Endothelial cell of umbilical vein (primary cell): ENCODE results near the gene HAND2. TPM values are rescaled to one million over a fixed set of nuclear protein-coding genes. Genes with fewer than 3 reads are reported as not detected.

Experiments used
- BruUV-seq: library from RNA; stranded (reverse); fragments of 400-500 nt; replicated peaks from 2 replicates; lab custom pipeline; 2021; lab: Mats Ljungman, UMichigan
- CTCF ChIA-PET: fragments of 300-600, 350-600 bp; sonication (Branson Sonifier 250); formaldehyde crosslinking; loops from one replicate; lab custom pipeline; 2021; ENCODE audit warnings: antibody characterized with exemption, inconsistent platforms; lab: Charles Lee
- POLR2A ChIA-PET: fragments of 300-600, 350-600 bp; sonication (Branson Sonifier 250); formaldehyde crosslinking; loops from one replicate; lab custom pipeline; 2021; ENCODE audit warnings: antibody characterized with exemption, inconsistent platforms; lab: Charles Lee
- DNase-seq: peaks from one replicate; pipeline ENCODE4 v3.0.0-alpha.2; 2011; ENCODE audit warnings: low read depth, low spot score
- FAIRE-seq: peaks from 2 replicates; lab custom pipeline; 2011; peaks lifted over from hg19 to GRCh38; lab: Jason Lieb, UNC
- H2AFZ ChIP-seq: 2 replicates; pipeline ENCODE4 v1.6.0; 2012; ENCODE audit warnings: low read depth, low read length, control low read depth, inconsistent platforms
- H3K27ac ChIP-seq: 2 replicates; pipeline ENCODE4 v1.5.1; 2011; ENCODE audit warnings: low read depth, mild to moderate bottlenecking, control low read depth, low read length, moderate library complexity; ENCODE audit not compliant: insufficient read depth
- H3K27me3 ChIP-seq, 2 experiments: 2 replicates each; pipeline versions ENCODE4 v1.6.0 to v1.6.1; 2011; ENCODE audit warnings: low read length in 2 of 2, mixed read lengths in 1 of 2; ENCODE audit not compliant: control insufficient read depth in 2 of 2, insufficient read depth in 2 of 2
- H3K36me3 ChIP-seq, 2 experiments: 2 replicates in 1 of 2; 3 replicates in 1 of 2; pipeline ENCODE4 v1.5.1; 2011; ENCODE audit warnings: low read length in 2 of 2, mild to moderate bottlenecking in 1 of 2, moderate library complexity in 1 of 2; ENCODE audit not compliant: control insufficient read depth in 2 of 2, insufficient read depth in 2 of 2; ENCODE audit errors: extremely low read depth in 1 of 2
- H3K4me1 ChIP-seq: 3 replicates; pipeline ENCODE4 v1.5.1; 2011; ENCODE audit warnings: mild to moderate bottlenecking, low read length; ENCODE audit not compliant: control insufficient read depth, insufficient read depth; ENCODE audit errors: extremely low read depth
- H3K4me2 ChIP-seq: 2 replicates; pipeline ENCODE4 v1.6.1; 2011; ENCODE audit warnings: low read length, control low read depth, mixed read lengths; ENCODE audit not compliant: insufficient read depth
- H3K4me3 ChIP-seq, 3 experiments: fragments of 200-600 bp in 1 of 3; sonication (generic), shearing (Covaris generic) in 1 of 3; replicated peaks in 1 of 3; 2 replicates each; pipeline ENCODE4 v1.5.1; 2011 to 2016; ENCODE audit warnings: control low read depth in 3 of 3, low read length in 3 of 3, mild to moderate bottlenecking in 2 of 3, inconsistent platforms in 1 of 3, low read depth in 1 of 3, moderate library complexity in 1 of 3; ENCODE audit not compliant: insufficient read depth in 1 of 3
- H3K79me2 ChIP-seq: 2 replicates; pipeline ENCODE4 v1.6.0; 2012; ENCODE audit warnings: low read length, inconsistent platforms; ENCODE audit not compliant: control insufficient read depth, insufficient read depth
- H3K9ac ChIP-seq: replicated peaks from 2 replicates; pipeline ENCODE3; 2011; ENCODE audit warnings: low read length, control low read depth; ENCODE audit not compliant: insufficient read depth; ENCODE audit errors: extremely low read depth
- H3K9me1 ChIP-seq: replicated peaks from 3 replicates; pipeline ENCODE4 v1.6.0; 2011; ENCODE audit warnings: mild to moderate bottlenecking, low read length; ENCODE audit not compliant: control insufficient read depth, insufficient read depth; ENCODE audit errors: extremely low read depth
- H3K9me3 ChIP-seq: replicated peaks from 2 replicates; pipeline ENCODE4 v1.5.1; 2012; ENCODE audit warnings: low read length, inconsistent platforms; ENCODE audit not compliant: control insufficient read depth, insufficient read depth
- H4K20me1 ChIP-seq: replicated peaks from 2 replicates; pipeline ENCODE3; 2011; ENCODE audit warnings: mild to moderate bottlenecking, low read length; ENCODE audit not compliant: control insufficient read depth, insufficient read depth; ENCODE audit errors: extremely low read depth
- CTCF ChIP-seq, 2 donors: IDR thresholded peaks; 1 replicate in 1 of 2; 2 replicates in 1 of 2; pipeline ENCODE4 v1.5.1; 2011; ENCODE audit warnings: low read length in 2 of 2, mild to moderate bottlenecking in 2 of 2, moderate library complexity in 2 of 2, control low read depth in 1 of 2, inconsistent platforms in 1 of 2, low read depth in 1 of 2; ENCODE audit not compliant: insufficient read depth in 1 of 2; ENCODE audit errors: extremely low read depth in 1 of 2
- EZH2 ChIP-seq: IDR thresholded peaks from 2 replicates; pipeline ENCODE4 v1.6.1; 2012; ENCODE audit warnings: borderline replicate concordance, low read depth, mild to moderate bottlenecking, moderate library complexity, low read length, inconsistent platforms; ENCODE audit not compliant: severe bottlenecking
- FOS ChIP-seq: IDR thresholded peaks from 2 replicates; pipeline ENCODE4 v1.6.1; 2011; ENCODE audit warnings: mild to moderate bottlenecking, low read length, moderate library complexity, borderline replicate concordance; ENCODE audit not compliant: insufficient read depth
- GATA2 ChIP-seq: IDR thresholded peaks from 2 replicates; pipeline ENCODE4 v1.7.0; 2011; ENCODE audit warnings: low read depth, mild to moderate bottlenecking, moderate library complexity, mixed read lengths, low read length; ENCODE audit not compliant: insufficient read length, insufficient read depth
- JUN ChIP-seq: IDR thresholded peaks from 2 replicates; pipeline ENCODE4 v1.6.1; 2011; ENCODE audit warnings: borderline replicate concordance, low read depth; ENCODE audit not compliant: insufficient read length, insufficient read depth
- MAX ChIP-seq: IDR thresholded peaks from 2 replicates; pipeline ENCODE4 v1.6.1; 2011; ENCODE audit not compliant: insufficient read depth, insufficient read length
- MYC ChIP-seq: IDR thresholded peaks from one replicate; pipeline ENCODE4 v1.6.1; 2011; ENCODE audit warnings: mild to moderate bottlenecking, low read depth, low read length
- POLR2A ChIP-seq: IDR thresholded peaks from 2 replicates; pipeline ENCODE4 v1.6.1; 2012; ENCODE audit warnings: low read depth, mild to moderate bottlenecking, control low read depth, low read length
- POLR2AphosphoS5 ChIP-seq: IDR thresholded peaks from 2 replicates; pipeline ENCODE4 v1.6.1; 2012; ENCODE audit warnings: low read depth, mild to moderate bottlenecking, control low read depth, low read length, moderate library complexity; ENCODE audit not compliant: insufficient read depth
- dilution Hi-C: fragments of 300-500 bp; cut with MboI; formaldehyde crosslinking; loops from one replicate; pipeline ENCODE4 v1.15.0; 2019; ENCODE audit warnings: low sequenced_read_pairs; ENCODE audit not compliant: extremely low pct_ligation_motif_present
- intact Hi-C: fragments of 100-400 bp; cut with micrococcal nuclease; formaldehyde crosslinking; loops from one replicate; pipeline ENCODE4 v1.10.0; 2022
- polyA plus RNA-seq, 4 experiments: library from polyadenylated mRNA; depleted of rRNA in 3 of 4; stranded (reverse) in 3 of 4; unstranded in 1 of 4; fragments of >200 nt; gene quantifications; 2 replicates each; pipeline versions ENCODE4 v1.2.1 to v1.2.3, GENCODE V29; 2011 to 2012; ENCODE audit warnings: missing spikeins in 1 of 4
- total RNA-seq: library from RNA; stranded (reverse); gene quantifications from 2 replicates; pipeline ENCODE4 v1.2.3, GENCODE V29; 2021

HAND2 gene
- total and polyA plus RNA-seq, 2 donors (not counting 3 experiments of a cell fraction or from before 2014, with no cell fraction given) = not detected

DNA sequence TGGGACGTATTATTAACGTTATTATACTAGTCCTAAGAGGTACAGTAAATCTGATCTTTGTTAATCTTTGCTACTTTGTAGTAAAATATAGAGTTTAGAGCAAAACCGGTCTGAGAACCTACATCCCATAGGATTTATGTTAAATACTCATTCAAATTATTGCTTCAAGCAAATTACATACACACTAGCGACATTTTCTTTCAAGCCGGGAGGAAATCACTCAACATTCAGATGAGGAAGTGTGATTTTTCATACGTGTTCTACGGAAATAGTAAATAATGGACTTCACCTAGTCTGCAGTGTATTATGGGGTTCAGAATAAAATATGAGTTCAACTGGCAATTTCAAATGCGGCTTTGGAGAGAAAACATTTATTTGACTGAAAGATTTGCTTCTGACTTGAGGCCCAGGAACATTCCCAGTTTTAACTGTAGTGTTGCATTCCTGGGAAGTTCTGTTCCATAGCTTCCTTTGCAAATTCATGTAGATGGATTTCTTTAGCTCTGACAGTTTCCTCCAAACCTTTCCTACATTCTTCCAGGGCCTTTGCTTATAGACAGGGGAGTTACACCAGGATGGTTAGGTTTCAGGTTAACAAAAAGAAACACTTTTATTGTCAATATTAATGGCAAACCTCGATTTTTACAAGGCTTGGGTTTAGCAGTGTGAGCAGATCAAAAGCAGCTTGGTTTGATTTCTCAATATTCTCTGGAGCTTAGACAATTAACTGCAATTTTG lies 5.3 kb upstream of the HAND2 start:
- no peak for TF ChIP-seq JUN
- no peak for TF ChIP-seq POLR2AphosphoS5
- TF ChIP-seq POLR2A = no peak
- TF ChIP-seq MYC = no peak
- TF ChIP-seq FOS = no peak
- no peak for TF ChIP-seq GATA2
- TF ChIP-seq EZH2 = no peak
- TF ChIP-seq CTCF (IDR thresholded peaks at IDR 0.05; ENCODE audit: extremely low read depth in 1 of 2, insufficient read depth in 1 of 2, low read depth in 1 of 2, low read length in 2 of 2) = no peak
- no peak for TF ChIP-seq MAX
- no TSS peak for BruUV-seq
- ChIA-PET CTCF (interaction anchor here (1.5 kb wide), 1 partner anchor 115 kb away, joined by 4 read pairs; no protein-coding TSS in a partner anchor), POLR2A (no interaction called here)
- intact Hi-C loops (no loop called here), dilution Hi-C loops (no loop called here)
- DNase-seq (no peak), FAIRE-seq (peak; percentile 12)
- H3K4me3 ChIP-seq = no peak overlapping the region
- H3K4me1 ChIP-seq = no peaks in the 10 kb centered on the region
- H3K27ac ChIP-seq = no peak overlapping the region
- no peaks in the 10 kb centered on the region for H3K36me3 ChIP-seq
- H3K79me2 ChIP-seq = no peaks in the 10 kb centered on the region
- no peak overlapping the region for H3K9ac ChIP-seq
- no peak overlapping the region for H2AFZ ChIP-seq
- H3K4me2 ChIP-seq = no peak overlapping the region
- no peaks in the 10 kb centered on the region for H3K9me3 ChIP-seq
- H3K27me3 ChIP-seq = peaks cover 86 to 100% of the 10 kb centered on the region in 2 experiments
- no peaks in the 10 kb centered on the region for H4K20me1 ChIP-seq
- H3K9me1 ChIP-seq = no peaks in the 10 kb centered on the region
